Right atrium auricular region (tissue), 2 donors: ENCODE data around the gene AKAP13. TPM values are rescaled to one million over a fixed set of nuclear protein-coding genes. Genes with fewer than 3 reads are reported as not detected.

ENCODE experiments used
- DNase-seq: peaks from one replicate; pipeline ENCODE4 v3.0.0-alpha.2; 2019; ENCODE audit warnings: low spot score
- H3K27ac ChIP-seq, 2 donors: fragments of 200-600 bp; sonication (generic); 1 replicate in 1 of 2; 2 replicates in 1 of 2; pipeline ENCODE4 v1.5.1; 2016 to 2019
- H3K27me3 ChIP-seq, 2 donors: fragments of 200-600 bp; sonication (generic); one replicate each; pipeline versions ENCODE4 v1.5.1 to v1.6.0; 2017 to 2019
- H3K36me3 ChIP-seq: fragments of 200-600 bp; sonication (generic); one replicate; pipeline ENCODE4 v1.5.1; 2016
- H3K4me1 ChIP-seq, 2 donors: fragments of 200-600 bp; sonication (generic); one replicate each; pipeline versions ENCODE4 v1.5.1 to v1.6.0; 2017 to 2019
- H3K4me3 ChIP-seq, 2 donors: fragments of 200-600 bp; sonication (generic); 1 replicate in 1 of 2; 2 replicates in 1 of 2; pipeline ENCODE4 v1.5.1; 2017 to 2019; ENCODE audit warnings: mild to moderate bottlenecking in 1 of 2, moderate library complexity in 1 of 2
- H3K9me3 ChIP-seq, 2 donors: fragments of 200-600 bp; sonication (generic); one replicate each; pipeline ENCODE4 v1.5.1; 2019
- total RNA-seq, 2 donors: library from RNA; depleted of rRNA; stranded (reverse); fragments of >200 nt; gene quantifications; one replicate each; pipeline ENCODE4 v1.1.0, GENCODE V29; 2016
- TF ChIP-seq, protein P1 (sequence below), 2 donors: fragments of 200-600 bp; sonication (generic); IDR thresholded peaks; one replicate each; pipeline ENCODE4 v1.5.1; 2019; ENCODE audit warnings: antibody characterized with exemption in 2 of 2

Gene AKAP13
- total RNA-seq, 2 donors from 2014 or later = 293 to 339 TPM

DNA sequence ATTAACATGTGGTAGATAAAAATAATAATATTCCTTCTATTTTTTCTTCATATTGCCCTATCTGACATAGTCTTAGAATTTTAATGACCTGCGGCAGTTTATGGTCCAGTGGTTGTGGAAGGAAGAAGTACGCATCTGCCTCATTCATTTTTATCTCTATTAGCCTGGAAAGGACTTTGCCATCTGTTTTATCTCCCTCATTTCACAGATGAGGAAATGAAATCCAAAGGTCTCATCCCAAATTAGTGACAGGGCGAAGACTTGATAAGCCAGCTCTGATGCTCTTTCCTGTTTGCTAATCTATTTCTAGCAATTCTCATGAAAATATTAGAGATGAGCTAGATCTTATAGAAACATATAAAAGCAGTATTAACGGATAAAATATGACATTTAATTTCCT is 301.0 kb downstream of the AKAP13 start:
- DNase-seq = no peak
- Histone ChIP-seq H3K27me3 (no peaks in the 10 kb centered on the region), H3K36me3 (peaks cover 93% of the 10 kb centered on the region), H3K4me3 (no peak overlapping the region), H3K4me1 (peaks cover 0 to 29% of the 10 kb centered on the region in 2 donors), H3K27ac (peak overlapping the region in 1 of 2 donors; percentile 7), H3K9me3 (no peaks in the 10 kb centered on the region)
- TF ChIP-seq, protein P1, sequence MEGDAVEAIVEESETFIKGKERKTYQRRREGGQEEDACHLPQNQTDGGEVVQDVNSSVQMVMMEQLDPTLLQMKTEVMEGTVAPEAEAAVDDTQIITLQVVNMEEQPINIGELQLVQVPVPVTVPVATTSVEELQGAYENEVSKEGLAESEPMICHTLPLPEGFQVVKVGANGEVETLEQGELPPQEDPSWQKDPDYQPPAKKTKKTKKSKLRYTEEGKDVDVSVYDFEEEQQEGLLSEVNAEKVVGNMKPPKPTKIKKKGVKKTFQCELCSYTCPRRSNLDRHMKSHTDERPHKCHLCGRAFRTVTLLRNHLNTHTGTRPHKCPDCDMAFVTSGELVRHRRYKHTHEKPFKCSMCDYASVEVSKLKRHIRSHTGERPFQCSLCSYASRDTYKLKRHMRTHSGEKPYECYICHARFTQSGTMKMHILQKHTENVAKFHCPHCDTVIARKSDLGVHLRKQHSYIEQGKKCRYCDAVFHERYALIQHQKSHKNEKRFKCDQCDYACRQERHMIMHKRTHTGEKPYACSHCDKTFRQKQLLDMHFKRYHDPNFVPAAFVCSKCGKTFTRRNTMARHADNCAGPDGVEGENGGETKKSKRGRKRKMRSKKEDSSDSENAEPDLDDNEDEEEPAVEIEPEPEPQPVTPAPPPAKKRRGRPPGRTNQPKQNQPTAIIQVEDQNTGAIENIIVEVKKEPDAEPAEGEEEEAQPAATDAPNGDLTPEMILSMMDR (IDR thresholded peaks at IDR 0.05) = no peak

- Histone ChIP-seq H3K9me3 (no peaks in the 10 kb centered on the region), H3K36me3 (peaks cover 91% of the 10 kb centered on the region), H3K27me3 (no peaks in the 10 kb centered on the region), H3K4me1 (peaks cover 0 to 42% of the 10 kb centered on the region in 2 donors), H3K4me3 (no peak overlapping the region), H3K27ac (peak overlapping the region; percentile 45 to 53)
- TF ChIP-seq, protein P1 (IDR thresholded peaks at IDR 0.05) = no peak
- no peak for DNase-seq
These were observed 303.8 kb downstream of the AKAP13 start for GRCh38 chr15:85684174-85684710.

DNA sequence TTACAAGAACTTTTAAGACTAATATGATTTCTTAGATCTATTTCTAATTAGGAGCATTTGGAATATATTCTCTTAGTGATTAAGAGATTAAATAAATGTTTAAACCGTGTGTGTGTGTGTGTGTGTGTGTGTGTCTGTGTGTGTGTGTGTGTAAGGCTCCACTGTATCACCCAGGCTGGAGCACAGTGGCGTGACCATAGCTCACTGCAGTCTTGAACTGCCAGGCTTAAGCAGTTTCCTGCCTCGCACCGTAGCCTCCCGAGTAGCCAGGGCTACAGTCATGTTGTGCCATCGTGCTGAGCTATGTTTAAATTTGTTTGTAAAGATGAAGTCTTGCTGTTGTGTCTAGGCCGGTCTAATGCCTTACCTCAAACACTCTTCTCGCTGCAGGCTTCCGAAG is 305.0 kb downstream of the AKAP13 start:
- Histone ChIP-seq H3K4me1 (peaks cover 0 to 53% of the 10 kb centered on the region in 2 donors), H3K4me3 (no peak overlapping the region), H3K27me3 (no peaks in the 10 kb centered on the region), H3K9me3 (no peaks in the 10 kb centered on the region), H3K36me3 (peaks cover 81% of the 10 kb centered on the region), H3K27ac (peak overlapping the region; percentile 45 to 53)
- TF ChIP-seq, protein P1 (IDR thresholded peaks at IDR 0.05) = no peak
- no peak for DNase-seq

DNA sequence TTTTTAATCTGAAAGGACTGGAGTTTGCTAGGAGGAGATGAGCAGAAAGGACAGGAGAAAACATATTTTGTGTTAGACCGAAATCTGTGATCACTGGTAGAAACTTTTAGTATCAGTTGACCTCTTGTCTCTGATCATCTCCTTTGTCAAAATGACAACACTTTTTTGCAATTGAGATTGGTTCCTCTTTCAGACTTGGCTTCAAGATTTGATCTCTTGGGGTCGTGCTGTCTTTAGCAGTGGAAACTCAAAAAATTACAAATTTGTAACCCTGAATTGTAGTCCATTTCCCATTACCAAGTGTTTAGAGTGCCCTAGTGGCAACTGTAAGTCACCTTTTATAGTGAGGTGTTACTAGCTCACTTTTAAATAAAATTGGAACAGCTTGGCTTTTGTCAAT is 306.9 kb downstream of the AKAP13 start:
- peaks cover 0 to 59% of the 10 kb centered on the region in 2 donors for H3K4me1 ChIP-seq
- H3K27ac ChIP-seq = peak overlapping the region; percentile 1 to 40
- H3K36me3 ChIP-seq = peaks cover 78% of the 10 kb centered on the region
- DNase-seq = no peak
- no peaks in the 10 kb centered on the region for H3K9me3 ChIP-seq
- H3K4me3 ChIP-seq = no peak overlapping the region
- no peaks in the 10 kb centered on the region for H3K27me3 ChIP-seq
- TF ChIP-seq, protein P1 (IDR thresholded peaks at IDR 0.05) = no peak

- Histone ChIP-seq H3K36me3 (peaks cover 77% of the 10 kb centered on the region), H3K4me3 (no peak overlapping the region), H3K27me3 (no peaks in the 10 kb centered on the region), H3K4me1 (peaks cover 0 to 70% of the 10 kb centered on the region in 2 donors), H3K27ac (peak overlapping the region; percentile 4 to 65), H3K9me3 (no peaks in the 10 kb centered on the region)
- TF ChIP-seq, protein P1 (IDR thresholded peaks at IDR 0.05) = no peak
- no peak for DNase-seq
These were observed 308.3 kb downstream of the AKAP13 start for GRCh38 chr15:85688711-85689110.

GRCh38 chr15:85689729-85690128 is 309.3 kb downstream of the AKAP13 start:
- H3K36me3 ChIP-seq = peaks cover 77% of the 10 kb centered on the region
- H3K4me3 ChIP-seq = peak overlapping the region in 1 of 2 donors; percentile 15
- peak overlapping the region; percentile 38 to 65 for H3K27ac ChIP-seq
- no peaks in the 10 kb centered on the region for H3K27me3 ChIP-seq
- H3K4me1 ChIP-seq = peaks cover 0 to 64% of the 10 kb centered on the region in 2 donors
- DNase-seq = no peak
- H3K9me3 ChIP-seq = no peaks in the 10 kb centered on the region
- TF ChIP-seq, protein P1 (IDR thresholded peaks at IDR 0.05) = no peak
